KG1 (cell line): Measurements from ENCODE around the gene SIRPD.
A peak's percentile ranks its signal among the peaks of the same experiment; 100 is the strongest.
"Not testable (repeated sequence)": the region's sequence is repeated elsewhere in the genome, so short reads cannot be mapped to it uniquely, and the experiment has no call there.

Experiments used
- DNase-seq: peaks from one replicate; lab custom pipeline; 2025; lab: John Stamatoyannopoulos, UW

Gene SIRPD

GRCh38 chr20:1557605-1558004, at the start of gene SIRPD:
Gene SIRPD (minus strand): TSS chr20:1557705. CDS start chr20:1557653, 52 bp downstream.
- no peak for DNase-seq

- DNase-seq = no peak
These were observed 43.2 kb upstream of the SIRPD start for GRCh38 chr20:1600736-1601135.

GRCh38 chr20:1595333-1595732, 37.8 kb upstream of the SIRPD start:
- DNase-seq = no peak

GRCh38 chr20:1588533-1589460, 31.3 kb upstream of the SIRPD start:
- peak; percentile 33 for DNase-seq

GRCh38 chr20:1587781-1588532, 30.5 kb upstream of the SIRPD start:
- DNase-seq = no peak

GRCh38 chr20:1579488-1579887, 22.0 kb upstream of the SIRPD start:
- no peak for DNase-seq

- DNase-seq = no peak
These were observed 20.4 kb upstream of the SIRPD start for GRCh38 chr20:1577906-1578305.

- DNase-seq = not testable (repeated sequence)
These were observed 19.8 kb upstream of the SIRPD start for GRCh38 chr20:1577313-1577712.

- DNase-seq = no peak
These were observed 19.1 kb upstream of the SIRPD start for GRCh38 chr20:1576641-1577040.

- DNase-seq = not testable (repeated sequence)
These were observed 18.5 kb upstream of the SIRPD start for GRCh38 chr20:1576003-1576402.

- not testable (repeated sequence) for DNase-seq
These were observed 14.1 kb upstream of the SIRPD start for GRCh38 chr20:1571583-1571982.

GRCh38 chr20:1569415-1569881, 11.9 kb upstream of the SIRPD start:
- no peak for DNase-seq

GRCh38 chr20:1568163-1568490, 10.6 kb upstream of the SIRPD start:
- DNase-seq = no peak

- no peak for DNase-seq
These were observed 10.1 kb upstream of the SIRPD start for GRCh38 chr20:1567392-1568162.

- DNase-seq = no peak
These were observed 9.2 kb upstream of the SIRPD start for GRCh38 chr20:1566701-1567100.

GRCh38 chr20:1565461-1565860, 8.0 kb upstream of the SIRPD start:
- no peak for DNase-seq

GRCh38 chr20:1563598-1563997, 6.1 kb upstream of the SIRPD start:
- no peak for DNase-seq

- DNase-seq = no peak
These were observed 5.1 kb upstream of the SIRPD start for GRCh38 chr20:1562622-1563021.

GRCh38 chr20:1561350-1561749, 3.8 kb upstream of the SIRPD start:
- DNase-seq = no peak

GRCh38 chr20:1555952-1556351, 1.6 kb downstream of the SIRPD start:
- no peak for DNase-seq

- no peak for DNase-seq
These were observed 17.6 kb downstream of the SIRPD start for GRCh38 chr20:1539816-1540419.

- DNase-seq = no peak
These were observed 18.9 kb downstream of the SIRPD start for GRCh38 chr20:1538655-1539054.
